Measurements from ENCODE around the gene SEC24B. TPM values are rescaled to one million over a fixed set of nuclear protein-coding genes. Genes with fewer than 3 reads are reported as not detected.

SEC24B gene
- total and polyA plus RNA-seq, 2 donors (not counting 3 experiments of a cell fraction or from before 2014, with no cell fraction given): 35.9 to 46.2 TPM

GRCh38 chr4:109532182-109532581 lies 98.6 kb downstream of the SEC24B start:
- no peak for FAIRE-seq
- TF ChIP-seq CTCF (IDR thresholded peaks at IDR 0.05; ENCODE audit: extremely low read depth in 1 of 2, insufficient read depth in 1 of 2, low read depth in 1 of 2, low read length in 2 of 2): no peak
- Histone ChIP-seq H3K9me1 (replicated peaks; ENCODE audit: control insufficient read depth, extremely low read depth, insufficient read depth, low read length) (no peaks in the 10 kb centered on the region), H2AFZ (ENCODE audit: low read depth, low read length) (no peak overlapping the region), H3K4me2 (ENCODE audit: insufficient read depth, low read length) (no peak overlapping the region), H3K27ac (ENCODE audit: insufficient read depth, low read depth, low read length) (no peak overlapping the region), H3K4me1 (ENCODE audit: control insufficient read depth, extremely low read depth, insufficient read depth, low read length) (no peaks in the 10 kb centered on the region), H3K36me3 (ENCODE audit: control insufficient read depth in 2 of 2, extremely low read depth in 1 of 2, insufficient read depth in 2 of 2, low read length in 2 of 2) (peaks cover 8 to 25% of the 10 kb centered on the region in 2 experiments), H4K20me1 (replicated peaks; ENCODE audit: control insufficient read depth, extremely low read depth, insufficient read depth, low read length) (no peaks in the 10 kb centered on the region), H3K4me3 (replicated peaks in 1 of 3; ENCODE audit: insufficient read depth in 1 of 3, low read depth in 1 of 3, low read length in 3 of 3) (no peak overlapping the region), H3K9ac (replicated peaks; ENCODE audit: extremely low read depth, insufficient read depth, low read length) (no peak overlapping the region), H3K27me3 (ENCODE audit: control insufficient read depth in 2 of 2, insufficient read depth in 2 of 2, low read length in 2 of 2) (no peaks in the 10 kb centered on the region), H3K9me3 (replicated peaks; ENCODE audit: control insufficient read depth, insufficient read depth, low read length) (no peaks in the 10 kb centered on the region), H3K79me2 (ENCODE audit: control insufficient read depth, insufficient read depth, low read length) (no peaks in the 10 kb centered on the region)
- BruUV-seq (replicated peaks): no TSS peak
- no peak for DNase-seq (ENCODE audit: low read depth, low spot score)
- ChIA-PET CTCF (interaction anchor here (1.5 to 1.7 kb wide), 2 partner anchors 40 to 127 kb away, joined by 4 to 5 read pairs; no protein-coding TSS in a partner anchor), POLR2A (no interaction called here)
- intact Hi-C loops (cut with micrococcal nuclease) (no loop called here), dilution Hi-C loops (cut with MboI; ENCODE audit: extremely low pct_ligation_motif_present, low sequenced_read_pairs) (no loop called here)

- H3K36me3 ChIP-seq (ENCODE audit: control insufficient read depth in 2 of 2, extremely low read depth in 1 of 2, insufficient read depth in 2 of 2, low read length in 2 of 2): peaks cover 0 to 7% of the 10 kb centered on the region in 2 experiments
- peaks cover 17% of the 10 kb centered on the region for H3K4me1 ChIP-seq (ENCODE audit: control insufficient read depth, extremely low read depth, insufficient read depth, low read length)
- no peaks in the 10 kb centered on the region for H3K9me3 ChIP-seq (replicated peaks; ENCODE audit: control insufficient read depth, insufficient read depth, low read length)
- no peak overlapping the region for H3K4me2 ChIP-seq (ENCODE audit: insufficient read depth, low read length)
- H2AFZ ChIP-seq (ENCODE audit: low read depth, low read length): no peak overlapping the region
- FAIRE-seq: no peak
- ChIA-PET CTCF (interaction anchor here (0.9 to 1.2 kb wide), 4 partner anchors 18 to 250 kb away, joined by 3 to 5 read pairs (median 3); no protein-coding TSS in a partner anchor), POLR2A (no interaction called here)
- DNase-seq (ENCODE audit: low read depth, low spot score): no peak
- no peaks in the 10 kb centered on the region for H3K79me2 ChIP-seq (ENCODE audit: control insufficient read depth, insufficient read depth, low read length)
- TF ChIP-seq POLR2AphosphoS5 (IDR thresholded peaks at IDR 0.05; ENCODE audit: insufficient read depth, low read depth, low read length): no peak
- TF ChIP-seq GATA2 (IDR thresholded peaks at IDR 0.05; ENCODE audit: insufficient read depth, insufficient read length, low read depth, low read length): no peak
- TF ChIP-seq POLR2A (IDR thresholded peaks at IDR 0.05; ENCODE audit: low read depth, low read length): no peak
- TF ChIP-seq MYC (IDR thresholded peaks at IDR 0.05; ENCODE audit: low read depth, low read length): no peak
- no peak for TF ChIP-seq JUN (IDR thresholded peaks at IDR 0.05; ENCODE audit: borderline replicate concordance, insufficient read depth, insufficient read length, low read depth)
- no peak for TF ChIP-seq FOS (IDR thresholded peaks at IDR 0.05; ENCODE audit: borderline replicate concordance, insufficient read depth, low read length)
- no peak for TF ChIP-seq CTCF (IDR thresholded peaks at IDR 0.05; ENCODE audit: extremely low read depth in 1 of 2, insufficient read depth in 1 of 2, low read depth in 1 of 2, low read length in 2 of 2)
- no peak for TF ChIP-seq MAX (IDR thresholded peaks at IDR 0.05; ENCODE audit: insufficient read depth, insufficient read length)
- TF ChIP-seq EZH2 (IDR thresholded peaks at IDR 0.05; ENCODE audit: borderline replicate concordance, low read depth, low read length, severe bottlenecking): no peak
- H3K27me3 ChIP-seq (ENCODE audit: control insufficient read depth in 2 of 2, insufficient read depth in 2 of 2, low read length in 2 of 2): no peaks in the 10 kb centered on the region
- H4K20me1 ChIP-seq (replicated peaks; ENCODE audit: control insufficient read depth, extremely low read depth, insufficient read depth, low read length): no peaks in the 10 kb centered on the region
- intact Hi-C loops (cut with micrococcal nuclease): no loop called here
- BruUV-seq (replicated peaks): no TSS peak
- no peak overlapping the region for H3K9ac ChIP-seq (replicated peaks; ENCODE audit: extremely low read depth, insufficient read depth, low read length)
- dilution Hi-C loops (cut with MboI; ENCODE audit: extremely low pct_ligation_motif_present, low sequenced_read_pairs): no loop called here
- no peak overlapping the region for H3K4me3 ChIP-seq (replicated peaks in 1 of 3; ENCODE audit: insufficient read depth in 1 of 3, low read depth in 1 of 3, low read length in 3 of 3)
- no peak overlapping the region for H3K27ac ChIP-seq (ENCODE audit: insufficient read depth, low read depth, low read length)
- H3K9me1 ChIP-seq (replicated peaks; ENCODE audit: control insufficient read depth, extremely low read depth, insufficient read depth, low read length): no peaks in the 10 kb centered on the region
Observed at GRCh38 chr4:109545401-109545800, 111.8 kb downstream of the SEC24B start.
